ENCODE measurements around the gene MDFI. TPM values are rescaled to one million over a fixed set of nuclear protein-coding genes. Genes with fewer than 3 reads are reported as not detected.

The MDFI gene
- polyA plus RNA-seq, 3 donors from 2014 or later: not detected

- H3K4me3 Mint-ChIP-seq: no peak overlapping the region
- H3K9me3 Mint-ChIP-seq: peaks cover 0 to 5% (median 0%) of the 10 kb centered on the region in 6 donors
- H3K27me3 Mint-ChIP-seq (ENCODE audit: low read depth in 3 of 3): peaks cover 7 to 13% (median 9%) of the 10 kb centered on the region in 3 donors
- no peaks in the 10 kb centered on the region for H3K36me3 Mint-ChIP-seq
- H3K27ac Mint-ChIP-seq: no peak overlapping the region
- no peaks in the 10 kb centered on the region for H3K4me1 Mint-ChIP-seq
- no peak for DNase-seq
These were observed 28.9 kb downstream of the MDFI start for GRCh38 chr6:41667195-41667594.

- DNase-seq: no peak
- H3K36me3 Mint-ChIP-seq: no peaks in the 10 kb centered on the region
- no peak overlapping the region for H3K4me3 Mint-ChIP-seq
- H3K27ac Mint-ChIP-seq: no peak overlapping the region
- peaks cover 0 to 5% (median 0%) of the 10 kb centered on the region in 6 donors for H3K9me3 Mint-ChIP-seq
- peaks cover 6 to 8% (median 7%) of the 10 kb centered on the region in 3 donors for H3K27me3 Mint-ChIP-seq (ENCODE audit: low read depth in 3 of 3)
- H3K4me1 Mint-ChIP-seq: no peaks in the 10 kb centered on the region
These were observed 30.7 kb downstream of the MDFI start for GRCh38 chr6:41668968-41669367.

GRCh38 chr6:41670703-41671360 lies 32.6 kb downstream of the MDFI start:
- peaks cover 0 to 5% (median 0%) of the 10 kb centered on the region in 6 donors for H3K9me3 Mint-ChIP-seq
- no peak for DNase-seq
- no peak overlapping the region for H3K27ac Mint-ChIP-seq
- H3K4me3 Mint-ChIP-seq: no peak overlapping the region
- H3K36me3 Mint-ChIP-seq: no peaks in the 10 kb centered on the region
- H3K27me3 Mint-ChIP-seq (ENCODE audit: low read depth in 3 of 3): peaks cover 6 to 9% (median 8%) of the 10 kb centered on the region in 3 donors
- no peaks in the 10 kb centered on the region for H3K4me1 Mint-ChIP-seq

GRCh38 chr6:41671376-41671775 lies 33.1 kb downstream of the MDFI start:
- no peak for DNase-seq
- no peak overlapping the region for H3K27ac Mint-ChIP-seq
- peaks cover 5 to 8% (median 6%) of the 10 kb centered on the region in 3 donors for H3K27me3 Mint-ChIP-seq (ENCODE audit: low read depth in 3 of 3)
- H3K36me3 Mint-ChIP-seq: no peaks in the 10 kb centered on the region
- H3K4me1 Mint-ChIP-seq: no peaks in the 10 kb centered on the region
- no peak overlapping the region for H3K4me3 Mint-ChIP-seq
- peaks cover 0 to 5% (median 0%) of the 10 kb centered on the region in 6 donors for H3K9me3 Mint-ChIP-seq

GRCh38 chr6:41672016-41672415 lies 33.7 kb downstream of the MDFI start:
- H3K27me3 Mint-ChIP-seq (ENCODE audit: low read depth in 3 of 3): peaks cover 5 to 11% (median 6%) of the 10 kb centered on the region in 3 donors
- no peak for DNase-seq
- peaks cover 0 to 5% (median 0%) of the 10 kb centered on the region in 6 donors for H3K9me3 Mint-ChIP-seq
- H3K4me1 Mint-ChIP-seq: no peaks in the 10 kb centered on the region
- no peak overlapping the region for H3K4me3 Mint-ChIP-seq
- no peaks in the 10 kb centered on the region for H3K36me3 Mint-ChIP-seq
- no peak overlapping the region for H3K27ac Mint-ChIP-seq

- no peaks in the 10 kb centered on the region for H3K4me1 Mint-ChIP-seq
- DNase-seq: no peak
- H3K9me3 Mint-ChIP-seq: peaks cover 0 to 5% (median 0%) of the 10 kb centered on the region in 6 donors
- H3K4me3 Mint-ChIP-seq: no peak overlapping the region
- H3K27ac Mint-ChIP-seq: no peak overlapping the region
- peaks cover 5 to 9% (median 6%) of the 10 kb centered on the region in 3 donors for H3K27me3 Mint-ChIP-seq (ENCODE audit: low read depth in 3 of 3)
- H3K36me3 Mint-ChIP-seq: no peaks in the 10 kb centered on the region
These were observed 34.8 kb downstream of the MDFI start for GRCh38 chr6:41672816-41673703.

GRCh38 chr6:41673704-41674000 lies 35.4 kb downstream of the MDFI start:
- H3K27me3 Mint-ChIP-seq (ENCODE audit: low read depth in 3 of 3): peaks cover 5 to 7% (median 5%) of the 10 kb centered on the region in 3 donors
- no peak for DNase-seq
- H3K9me3 Mint-ChIP-seq: peaks cover 0 to 5% (median 0%) of the 10 kb centered on the region in 6 donors
- no peaks in the 10 kb centered on the region for H3K4me1 Mint-ChIP-seq
- no peak overlapping the region for H3K27ac Mint-ChIP-seq
- no peaks in the 10 kb centered on the region for H3K36me3 Mint-ChIP-seq
- no peak overlapping the region for H3K4me3 Mint-ChIP-seq

GRCh38 chr6:41674231-41675000 lies 36.1 kb downstream of the MDFI start:
- no peak overlapping the region for H3K27ac Mint-ChIP-seq
- H3K4me3 Mint-ChIP-seq: no peak overlapping the region
- no peaks in the 10 kb centered on the region for H3K4me1 Mint-ChIP-seq
- DNase-seq: no peak
- H3K27me3 Mint-ChIP-seq (ENCODE audit: low read depth in 3 of 3): peaks cover 3 to 5% (median 5%) of the 10 kb centered on the region in 3 donors
- H3K36me3 Mint-ChIP-seq: no peaks in the 10 kb centered on the region
- H3K9me3 Mint-ChIP-seq: no peaks in the 10 kb centered on the region

- no peaks in the 10 kb centered on the region for H3K36me3 Mint-ChIP-seq
- H3K9me3 Mint-ChIP-seq: no peaks in the 10 kb centered on the region
- no peak for DNase-seq
- no peaks in the 10 kb centered on the region for H3K4me1 Mint-ChIP-seq
- H3K27ac Mint-ChIP-seq: no peak overlapping the region
- peaks cover 3 to 5% (median 4%) of the 10 kb centered on the region in 3 donors for H3K27me3 Mint-ChIP-seq (ENCODE audit: low read depth in 3 of 3)
- no peak overlapping the region for H3K4me3 Mint-ChIP-seq
These were observed 37.0 kb downstream of the MDFI start for GRCh38 chr6:41675176-41675775.

GRCh38 chr6:41675992-41676391 lies 37.7 kb downstream of the MDFI start:
- H3K4me1 Mint-ChIP-seq: no peaks in the 10 kb centered on the region
- H3K9me3 Mint-ChIP-seq: no peaks in the 10 kb centered on the region
- H3K4me3 Mint-ChIP-seq: no peak overlapping the region
- no peak for DNase-seq
- H3K27ac Mint-ChIP-seq: no peak overlapping the region
- H3K27me3 Mint-ChIP-seq (ENCODE audit: low read depth in 3 of 3): peaks cover 2 to 3% (median 3%) of the 10 kb centered on the region in 3 donors
- no peaks in the 10 kb centered on the region for H3K36me3 Mint-ChIP-seq

- Mint-ChIP-seq H3K36me3 (no peaks in the 10 kb centered on the region), H3K4me3 (no peak overlapping the region), H3K27me3 (ENCODE audit: low read depth in 3 of 3) (peaks cover 2 to 3% (median 2%) of the 10 kb centered on the region in 3 donors), H3K4me1 (no peaks in the 10 kb centered on the region), H3K27ac (no peak overlapping the region), H3K9me3 (no peaks in the 10 kb centered on the region)
- no peak for DNase-seq
These were observed 38.2 kb downstream of the MDFI start for GRCh38 chr6:41676431-41676830.

GRCh38 chr6:41677124-41677921 lies 39.1 kb downstream of the MDFI start:
- H3K4me3 Mint-ChIP-seq: no peak overlapping the region
- no peaks in the 10 kb centered on the region for H3K36me3 Mint-ChIP-seq
- peaks cover 5 to 6% of the 10 kb centered on the region in 2 donors for H3K4me1 Mint-ChIP-seq
- no peak for DNase-seq
- H3K27me3 Mint-ChIP-seq (ENCODE audit: low read depth in 3 of 3): peaks cover 0 to 2% (median 2%) of the 10 kb centered on the region in 3 donors
- no peak overlapping the region for H3K27ac Mint-ChIP-seq
- no peaks in the 10 kb centered on the region for H3K9me3 Mint-ChIP-seq

Measured in immature natural killer cell (primary cell).